OCI-LY7 (cell line): Measurements from ENCODE around the gene NOP9. TPM values are rescaled to one million over a fixed set of nuclear protein-coding genes. Genes with fewer than 3 reads are reported as not detected.

ENCODE experiments used
- BruUV-seq: library from RNA; stranded (reverse); fragments of 400-500 nt; replicated peaks from 2 replicates; lab custom pipeline; 2021; lab: Mats Ljungman, UMichigan
- CTCF ChIA-PET: fragments of 300-600 bp; sonication (Branson Sonifier 250); formaldehyde crosslinking; loops from one replicate; lab custom pipeline; 2022; ENCODE audit warnings: antibody characterized with exemption; ENCODE audit not compliant: unreplicated experiment; lab: Charles Lee
- POLR2A ChIA-PET: fragments of 300-600 bp; sonication (Branson Sonifier 250); formaldehyde crosslinking; loops from one replicate; lab custom pipeline; 2022; ENCODE audit warnings: antibody characterized with exemption; lab: Charles Lee
- DNase-seq: peaks from one replicate; pipeline ENCODE4 v3.0.0-alpha.2; 2015; ENCODE audit warnings: low spot score
- H2AFZ ChIP-seq: fragments of 200-600 bp; sonication (generic), shearing (Covaris generic); 2 replicates; pipeline ENCODE4 v1.6.1; 2014; ENCODE audit warnings: mild to moderate bottlenecking, antibody characterized with exemption, low read length, moderate library complexity
- H3K27ac ChIP-seq: fragments of 200-600 bp; sonication (generic); 2 replicates; pipeline ENCODE4 v1.5.1; 2014; ENCODE audit warnings: mixed run types, low read depth, mild to moderate bottlenecking, moderate library complexity, low read length, inconsistent platforms; ENCODE audit not compliant: poor library complexity, severe bottlenecking
- H3K36me3 ChIP-seq: fragments of 200-600 bp; sonication (generic); 2 replicates; pipeline ENCODE4 v1.6.1; 2014; ENCODE audit warnings: mild to moderate bottlenecking, antibody characterized with exemption, low read length, moderate library complexity, mixed read lengths; ENCODE audit not compliant: insufficient read depth
- H3K4me1 ChIP-seq: fragments of 200-600 bp; sonication (generic); 2 replicates; pipeline ENCODE4 v1.5.1; 2014; ENCODE audit warnings: mild to moderate bottlenecking, low read length; ENCODE audit not compliant: insufficient read depth, poor library complexity, severe bottlenecking
- H3K4me2 ChIP-seq: fragments of 200-600 bp; sonication (generic); 2 replicates; pipeline ENCODE4 v1.6.1; 2014; ENCODE audit warnings: mild to moderate bottlenecking, low read length
- H3K4me3 ChIP-seq: fragments of 200-600 bp; sonication (generic); 2 replicates; pipeline ENCODE4 v1.5.1; 2014; ENCODE audit warnings: mild to moderate bottlenecking, low read depth, low read length; ENCODE audit not compliant: poor library complexity, severe bottlenecking
- H3K79me2 ChIP-seq: fragments of 200-600 bp; sonication (generic); 2 replicates; pipeline ENCODE4 v1.6.1; 2016; ENCODE audit warnings: low read depth, mild to moderate bottlenecking, low read length, moderate library complexity, mixed read lengths; ENCODE audit not compliant: insufficient read depth
- H3K9me2 ChIP-seq: fragments of 200-600 bp; sonication (generic); 2 replicates; pipeline ENCODE4 v1.6.1; 2016; ENCODE audit warnings: mild to moderate bottlenecking, low read length, mixed read lengths; ENCODE audit not compliant: insufficient read depth
- H3K9me3 ChIP-seq: fragments of 200-600 bp; sonication (generic); 2 replicates; pipeline ENCODE4 v1.6.1; 2014; ENCODE audit warnings: mild to moderate bottlenecking, mixed run types, low read length, mixed read lengths
- H4K20me1 ChIP-seq: fragments of 200-600 bp; sonication (generic); 2 replicates; pipeline ENCODE4 v1.6.1; 2014; ENCODE audit warnings: mild to moderate bottlenecking, antibody characterized with exemption, low read length, moderate library complexity, mixed read lengths; ENCODE audit not compliant: insufficient read depth
- CTCF ChIP-seq: fragments of 200-600 bp; sonication (generic); conservative IDR thresholded peaks from 2 replicates; pipeline ENCODE4 v1.5.1; 2014; ENCODE audit warnings: mild to moderate bottlenecking, antibody characterized with exemption, low read length, moderate library complexity, mixed read lengths
- EZH2phosphoT487 ChIP-seq: fragments of 200-600 bp; sonication (generic); IDR thresholded peaks from 2 replicates; pipeline ENCODE4 v1.6.1; 2018; ENCODE audit warnings: low read depth, borderline replicate concordance, mild to moderate bottlenecking, mixed run types, antibody characterized with exemption, low read length, moderate library complexity, mixed read lengths
- intact Hi-C: fragments of 100-400 bp; cut with micrococcal nuclease; formaldehyde crosslinking; loops from one replicate; pipeline ENCODE4 v1.10.0; 2022; ENCODE audit not compliant: unreplicated experiment
- total RNA-seq, 2 experiments: library from RNA; depleted of rRNA in 1 of 2; stranded (reverse); fragments of >200 nt in 1 of 2; shearing (Covaris generic) in 1 of 2; gene quantifications; 2 replicates each; pipeline ENCODE4 v1.2.3, GENCODE V29; 2014 to 2022

NOP9 gene
- total RNA-seq, 2 experiments from 2014 or later, result 33.2 to 52.6 TPM

GRCh38 chr14:24315807-24316596 lies 16.4 kb downstream of the NOP9 start:
- Histone ChIP-seq H3K36me3 (peaks cover 29% of the 10 kb centered on the region; the same call in 1 of the 2 replicates), H3K79me2 (no peaks in the 10 kb centered on the region), H3K9me2 (no peaks in the 10 kb centered on the region), H3K4me1 (peaks cover 27% of the 10 kb centered on the region), H2AFZ (no peak overlapping the region), H3K9me3 (no peaks in the 10 kb centered on the region), H3K4me2 (no peak overlapping the region), H3K27ac (no peak overlapping the region), H3K4me3 (no peak overlapping the region), H4K20me1 (no peaks in the 10 kb centered on the region)
- intact Hi-C loops, result no loop called here
- POLR2A ChIA-PET, result no interaction called here
- BruUV-seq, result no TSS peak
- TF ChIP-seq CTCF, result no peak
- TF ChIP-seq EZH2phosphoT487, result no peak
- DNase-seq, result no peak
- CTCF ChIA-PET, result no interaction called here

GRCh38 chr14:24316597-24316950 lies 16.9 kb downstream of the NOP9 start:
- peaks cover 23% of the 10 kb centered on the region for H3K4me1 ChIP-seq
- intact Hi-C loops, result no loop called here
- no peak for DNase-seq
- H2AFZ ChIP-seq, result no peak overlapping the region
- H3K27ac ChIP-seq, result no peak overlapping the region
- BruUV-seq, result no TSS peak
- H3K4me3 ChIP-seq, result no peak overlapping the region
- ChIA-PET POLR2A (no interaction called here), CTCF (no interaction called here)
- H4K20me1 ChIP-seq, result no peaks in the 10 kb centered on the region
- no peak overlapping the region for H3K4me2 ChIP-seq
- TF ChIP-seq EZH2phosphoT487 (no peak), CTCF (no peak)
- no peaks in the 10 kb centered on the region for H3K9me2 ChIP-seq
- H3K79me2 ChIP-seq, result no peaks in the 10 kb centered on the region
- H3K9me3 ChIP-seq, result no peaks in the 10 kb centered on the region
- peaks cover 24% of the 10 kb centered on the region; the same call in 1 of the 2 replicates for H3K36me3 ChIP-seq
